ENCODE results near the gene C1RL. TPM values are rescaled to one million over a fixed set of nuclear protein-coding genes. Genes with fewer than 3 reads are reported as not detected.

The C1RL gene
- total RNA-seq, 1 donor from 2014 or later = 8.1 TPM

DNA sequence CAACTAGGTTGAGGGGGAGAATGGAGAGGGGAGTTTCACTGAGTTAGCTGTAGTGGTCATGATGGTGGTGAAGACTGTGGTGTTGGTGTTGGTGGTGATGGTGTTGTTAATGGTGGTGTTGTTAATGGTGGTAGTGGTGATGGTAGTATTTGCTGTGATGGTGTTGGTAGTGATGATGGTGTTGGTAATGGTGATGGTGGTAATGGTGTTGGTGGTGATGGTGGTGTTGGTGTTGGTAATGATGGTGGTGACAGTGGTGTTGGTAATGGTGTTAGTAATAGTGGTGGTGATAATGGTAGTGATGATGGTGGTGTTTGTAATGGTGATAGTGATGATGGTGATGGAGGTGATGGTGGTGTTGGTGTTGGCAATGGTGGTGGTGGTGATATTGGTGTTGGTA is 25.9 kb downstream of the C1RL start:
- Histone ChIP-seq H3K27me3 (ENCODE audit: low read depth) (no peaks in the 10 kb centered on the region), H3K27ac (replicated peaks) (no peak overlapping the region), H3K9me3 (replicated peaks) (no peaks in the 10 kb centered on the region), H3K36me3 (peaks cover 47% of the 10 kb centered on the region), H3K4me3 (no peak overlapping the region), H3K4me1 (peaks cover 2% of the 10 kb centered on the region)
- no peak for DNase-seq
- no peak for TF ChIP-seq CTCF (IDR thresholded peaks at IDR 0.05; ENCODE audit: borderline replicate concordance)
- intact Hi-C loops (cut with micrococcal nuclease) = no loop called here

DNA sequence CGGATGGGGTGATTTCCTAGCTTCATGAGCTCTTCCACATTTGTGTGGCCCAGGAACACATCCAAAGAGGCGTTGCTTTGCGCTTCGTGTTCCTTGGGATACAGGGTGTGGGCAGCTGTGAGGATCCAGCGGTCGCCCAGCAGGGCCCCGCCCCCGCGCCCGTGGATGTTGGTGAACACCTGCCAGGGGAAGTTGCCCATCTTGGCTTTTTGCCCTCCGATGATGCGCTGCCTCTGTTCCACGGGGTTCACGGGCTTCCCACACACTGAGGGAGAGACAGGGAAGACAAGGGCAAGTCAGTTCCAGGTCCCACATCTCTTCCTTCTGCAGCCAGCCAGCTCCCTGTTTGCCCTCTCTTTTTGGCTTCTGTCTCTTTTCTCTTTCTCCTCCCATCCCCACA is 28.0 kb downstream of the C1RL start:
- intact Hi-C loops (cut with micrococcal nuclease) = no loop called here
- H3K9me3 ChIP-seq (replicated peaks) = no peaks in the 10 kb centered on the region
- H3K4me1 ChIP-seq = peaks cover 2% of the 10 kb centered on the region
- no peak overlapping the region for H3K27ac ChIP-seq (replicated peaks)
- no peak for DNase-seq
- peaks cover 43% of the 10 kb centered on the region for H3K36me3 ChIP-seq
- no peak for TF ChIP-seq CTCF (IDR thresholded peaks at IDR 0.05; ENCODE audit: borderline replicate concordance)
- H3K4me3 ChIP-seq = no peak overlapping the region
- H3K27me3 ChIP-seq (ENCODE audit: low read depth) = no peaks in the 10 kb centered on the region

DNA sequence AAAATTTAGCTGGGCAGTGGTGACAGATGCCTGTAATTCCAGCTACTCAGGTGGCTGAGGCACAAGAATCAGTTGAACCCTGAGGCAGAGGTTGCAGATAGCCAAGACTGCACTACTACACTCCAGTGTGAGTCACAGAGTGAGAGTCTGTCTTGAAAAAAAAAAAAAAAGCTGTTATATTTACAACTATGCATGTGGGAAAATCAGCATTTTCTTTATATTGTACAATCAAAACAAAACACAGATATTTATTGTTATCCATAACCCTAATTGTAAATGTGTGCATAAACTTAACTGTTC is 29.2 kb downstream of the C1RL start:
- Histone ChIP-seq H3K4me3 (no peak overlapping the region), H3K27ac (replicated peaks) (peak overlapping the region; percentile 71), H3K4me1 (peaks cover 2% of the 10 kb centered on the region), H3K36me3 (peaks cover 32% of the 10 kb centered on the region), H3K27me3 (ENCODE audit: low read depth) (no peaks in the 10 kb centered on the region), H3K9me3 (replicated peaks) (no peaks in the 10 kb centered on the region)
- no peak for TF ChIP-seq CTCF (IDR thresholded peaks at IDR 0.05; ENCODE audit: borderline replicate concordance)
- intact Hi-C loops (cut with micrococcal nuclease) = no loop called here
- no peak for DNase-seq

DNA sequence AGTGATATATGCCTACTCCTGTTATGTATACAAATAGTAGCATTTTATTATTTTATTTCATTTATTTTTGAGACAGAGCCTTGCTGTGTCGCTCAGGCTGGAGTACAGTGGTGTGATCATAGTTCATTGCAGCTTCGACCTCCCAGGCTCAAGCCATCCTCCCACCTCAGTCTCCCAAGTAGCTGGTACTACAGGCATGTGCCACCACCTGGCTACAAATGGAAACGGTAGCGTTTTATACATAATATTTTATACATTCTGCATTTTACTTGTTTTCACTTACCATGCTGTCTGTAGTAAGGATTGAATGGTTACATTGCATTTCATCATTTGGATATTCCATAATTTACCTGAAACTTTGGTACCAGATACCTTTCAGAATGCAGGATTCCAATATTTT is 30.9 kb downstream of the C1RL start:
- H3K27me3 ChIP-seq (ENCODE audit: low read depth) = no peaks in the 10 kb centered on the region
- no peaks in the 10 kb centered on the region for H3K9me3 ChIP-seq (replicated peaks)
- peaks cover 27% of the 10 kb centered on the region for H3K36me3 ChIP-seq
- intact Hi-C loops (cut with micrococcal nuclease) = no loop called here
- H3K27ac ChIP-seq (replicated peaks) = no peak overlapping the region
- TF ChIP-seq CTCF (IDR thresholded peaks at IDR 0.05; ENCODE audit: borderline replicate concordance) = no peak
- DNase-seq = no peak
- H3K4me3 ChIP-seq = no peak overlapping the region
- peaks cover 2% of the 10 kb centered on the region for H3K4me1 ChIP-seq

GRCh38 chr12:7076493-7076892 is 32.5 kb downstream of the C1RL start:
- intact Hi-C loops (cut with micrococcal nuclease) = no loop called here
- DNase-seq = no peak
- Histone ChIP-seq H3K36me3 (peaks cover 12% of the 10 kb centered on the region), H3K4me3 (no peak overlapping the region), H3K4me1 (peaks cover 2% of the 10 kb centered on the region), H3K9me3 (replicated peaks) (no peaks in the 10 kb centered on the region), H3K27me3 (ENCODE audit: low read depth) (no peaks in the 10 kb centered on the region), H3K27ac (replicated peaks) (no peak overlapping the region)
- TF ChIP-seq CTCF (IDR thresholded peaks at IDR 0.05; ENCODE audit: borderline replicate concordance) = no peak

- H3K9me3 ChIP-seq (replicated peaks) = no peaks in the 10 kb centered on the region
- no peaks in the 10 kb centered on the region for H3K27me3 ChIP-seq (ENCODE audit: low read depth)
- no peak for TF ChIP-seq CTCF (IDR thresholded peaks at IDR 0.05; ENCODE audit: borderline replicate concordance)
- H3K36me3 ChIP-seq = peaks cover 6% of the 10 kb centered on the region
- intact Hi-C loops (cut with micrococcal nuclease) = no loop called here
- no peak overlapping the region for H3K4me3 ChIP-seq
- peaks cover 2% of the 10 kb centered on the region for H3K4me1 ChIP-seq
- H3K27ac ChIP-seq (replicated peaks) = no peak overlapping the region
- no peak for DNase-seq
Measured at GRCh38 chr12:7075939-7076338, 33.1 kb downstream of the C1RL start.
